Left lobe of liver (tissue), 2 donors: ENCODE data around the gene AEN. TPM values are rescaled to one million over a fixed set of nuclear protein-coding genes. Genes with fewer than 3 reads are reported as not detected.
"Not testable (repeated sequence)": the region's sequence is repeated elsewhere in the genome, so short reads cannot be mapped to it uniquely, and the experiment has no call there.

ENCODE experiments used
- ATAC-seq: fragments of 200-7000 bp; cut with Tn5 transposase; one replicate; pipeline ENCODE4 v1.9.1; 2020; ENCODE audit warnings: mild to moderate bottlenecking, moderate library complexity
- DNase-seq: peaks from one replicate; pipeline ENCODE4 v3.0.0-alpha.2; 2020; ENCODE audit warnings: low spot score
- total RNA-seq: library from RNA; stranded (reverse); gene quantifications from one replicate; pipeline ENCODE4 v1.2.1, GENCODE V29; 2021
- donor health status: DM: no; HTN: no; CAD: no; lungs with moderate emphysema.
- donor health status: DM: no; HTN: yes; CAD: no.

The AEN gene
- total RNA-seq, 1 donor from 2014 or later = 7.1 TPM

- DNase-seq = no peak
- ATAC-seq = no peak
Measured at GRCh38 chr15:88630141-88630721, 9.1 kb downstream of the AEN start.

DNA sequence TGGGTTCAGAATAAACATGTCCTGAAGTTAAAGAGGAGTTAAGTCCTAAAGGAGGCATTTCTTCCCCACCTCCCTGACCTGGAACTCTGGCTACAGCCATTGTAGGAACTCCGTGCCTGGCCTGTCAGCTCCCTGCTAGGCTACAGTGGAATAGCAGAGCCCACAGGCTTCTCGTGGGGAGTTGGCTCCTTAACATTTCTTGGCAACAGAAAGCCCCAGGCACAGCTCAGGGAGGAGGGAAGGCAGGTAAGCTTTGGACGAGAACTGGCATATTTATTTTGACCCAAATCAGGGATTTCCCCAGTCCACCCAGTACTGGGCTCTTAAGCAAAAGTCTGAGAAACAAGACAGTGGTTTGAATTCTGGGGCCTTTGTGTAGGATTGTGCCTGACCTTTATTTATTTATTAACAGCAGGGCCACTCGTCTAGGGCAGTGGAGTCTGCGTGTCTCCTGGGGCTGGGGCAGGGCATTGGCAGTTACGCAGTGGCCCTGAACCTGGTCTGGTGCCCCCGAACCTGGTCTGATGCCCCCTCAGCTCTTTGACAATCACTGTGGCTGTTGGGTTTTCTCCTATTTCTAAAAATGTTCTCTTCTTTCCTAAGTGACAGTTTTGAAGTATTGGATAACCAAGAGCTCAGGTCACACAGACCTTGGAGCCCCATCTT, 9.8 kb downstream of the AEN start:
- DNase-seq = no peak
- no peak for ATAC-seq

DNA sequence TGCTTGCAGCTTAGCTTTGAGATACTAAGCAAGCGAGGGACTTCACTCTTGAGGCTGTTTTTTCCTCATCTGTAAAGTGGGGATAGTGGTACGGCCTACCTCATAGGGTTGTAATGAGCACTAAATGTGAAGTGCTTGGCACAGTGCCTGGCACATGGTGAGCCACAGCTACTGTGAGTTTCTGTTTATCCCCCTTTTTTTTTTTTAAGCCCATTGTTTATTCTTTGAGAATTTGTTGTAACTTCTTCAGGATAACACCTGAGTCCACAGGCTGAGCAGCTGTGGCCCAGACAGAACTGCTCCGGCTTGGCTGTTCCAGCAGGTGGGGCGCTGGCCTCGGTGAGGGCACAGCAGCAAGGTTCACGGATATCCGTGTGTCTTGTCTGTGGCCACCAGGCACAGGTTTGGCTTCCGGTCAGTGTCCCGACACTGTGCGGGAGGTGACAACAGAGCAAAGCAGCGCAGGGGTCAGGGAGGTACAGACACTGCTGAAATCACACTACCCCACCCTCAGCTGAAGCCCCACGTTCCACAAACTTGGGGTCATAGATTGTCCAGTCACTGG, 10.4 kb downstream of the AEN start:
- no peak for DNase-seq
- no peak for ATAC-seq

DNA sequence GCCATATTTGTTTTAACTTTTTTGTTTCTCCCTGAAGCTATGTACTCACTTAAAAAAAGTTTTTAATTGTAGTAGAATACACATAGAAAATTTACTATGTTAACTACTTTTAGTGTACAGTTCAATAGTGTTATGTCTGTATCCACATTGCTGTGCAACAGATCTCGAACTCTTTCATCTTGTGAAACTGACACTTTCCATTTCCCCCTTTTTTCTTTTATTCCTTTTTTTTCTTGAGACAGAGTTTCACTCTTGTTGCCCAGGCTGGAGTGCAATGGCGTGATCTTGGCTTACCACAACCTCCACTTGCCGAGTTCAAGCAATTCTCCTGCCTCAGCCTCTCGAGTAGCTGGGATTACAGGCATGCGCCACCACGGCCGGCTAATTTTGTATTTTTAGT, 11.7 kb downstream of the AEN start:
- DNase-seq, ATAC-seq: not testable (repeated sequence)

DNA sequence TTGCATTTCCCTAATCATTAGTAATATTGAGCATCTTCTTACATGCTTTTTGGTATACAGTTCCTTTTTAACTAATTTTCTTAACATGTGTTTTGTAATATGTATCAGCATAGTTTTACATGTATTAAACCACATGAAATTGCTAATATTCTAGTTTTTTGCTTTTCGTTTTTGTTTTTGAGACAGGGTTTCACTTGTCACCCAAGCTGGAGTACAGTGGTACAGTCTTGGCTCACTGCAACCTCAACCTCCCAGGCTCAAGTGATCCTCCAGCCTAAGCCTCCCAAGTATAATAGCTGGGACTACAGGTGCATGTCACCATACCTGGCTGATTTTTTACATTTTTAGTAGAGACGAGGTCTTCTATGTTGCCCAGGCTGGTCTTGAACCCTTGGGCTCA, 13.3 kb downstream of the AEN start:
- DNase-seq (no peak), ATAC-seq (no peak)

DNA sequence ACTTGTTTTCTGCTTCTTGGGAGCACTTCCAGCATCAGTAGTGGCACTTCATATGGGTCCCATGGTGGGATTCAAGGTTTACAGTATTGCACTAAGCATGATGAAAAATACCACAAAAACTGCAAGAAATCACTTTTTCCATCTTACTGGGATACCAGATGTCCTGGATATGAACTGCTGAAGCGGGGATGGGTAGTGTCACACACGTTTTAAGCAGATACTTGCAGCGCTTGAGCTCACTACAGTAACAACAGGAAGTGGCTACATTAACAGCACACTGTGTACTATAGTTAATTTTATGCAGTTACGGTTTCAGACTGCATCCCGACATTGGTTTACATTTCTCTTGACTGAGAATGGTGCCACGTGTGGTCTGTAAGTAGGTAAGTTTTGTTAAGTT, 14.2 kb downstream of the AEN start:
- DNase-seq (no peak), ATAC-seq (no peak)

DNA sequence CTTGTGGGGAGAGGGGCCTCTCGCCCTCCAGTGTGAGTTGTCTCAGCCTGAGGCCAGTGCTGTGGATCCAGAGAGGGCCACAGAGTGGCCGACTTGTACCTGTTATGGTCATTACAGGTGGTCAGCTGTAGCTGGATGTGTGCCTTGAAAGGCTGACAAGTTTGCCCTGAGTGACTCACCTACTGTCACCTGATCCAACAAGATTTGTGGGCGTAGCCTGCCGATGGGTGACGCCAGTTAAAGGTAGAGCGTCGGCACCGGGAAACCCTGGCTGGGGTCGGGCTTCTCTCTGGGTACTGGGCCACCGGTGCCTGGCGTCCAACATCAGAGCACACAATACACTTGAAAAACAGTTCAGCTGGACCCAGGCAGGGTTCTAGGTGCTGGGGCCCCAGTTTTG, 14.9 kb downstream of the AEN start:
- ATAC-seq (no peak), DNase-seq (no peak)

DNA sequence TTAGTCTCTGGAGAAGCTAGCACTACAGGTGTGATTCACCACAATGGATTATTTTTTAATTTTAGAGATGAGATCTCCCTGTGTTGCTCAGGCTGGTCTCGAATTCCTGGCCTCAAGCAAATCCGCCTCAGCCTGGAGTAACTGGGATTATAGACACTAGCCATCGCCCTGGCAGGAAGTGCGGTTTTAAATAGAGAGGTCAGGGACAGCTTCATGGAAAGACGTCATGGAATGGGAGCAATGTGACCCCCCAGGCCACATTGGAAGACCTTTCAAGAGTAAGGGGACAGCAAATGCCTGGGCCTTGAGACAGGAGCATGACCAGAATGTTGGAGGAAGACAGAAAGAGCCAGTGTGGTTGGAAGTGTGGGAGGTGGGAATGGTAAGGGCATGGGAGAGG, 15.5 kb downstream of the AEN start:
- ATAC-seq (no peak), DNase-seq (no peak)

DNA sequence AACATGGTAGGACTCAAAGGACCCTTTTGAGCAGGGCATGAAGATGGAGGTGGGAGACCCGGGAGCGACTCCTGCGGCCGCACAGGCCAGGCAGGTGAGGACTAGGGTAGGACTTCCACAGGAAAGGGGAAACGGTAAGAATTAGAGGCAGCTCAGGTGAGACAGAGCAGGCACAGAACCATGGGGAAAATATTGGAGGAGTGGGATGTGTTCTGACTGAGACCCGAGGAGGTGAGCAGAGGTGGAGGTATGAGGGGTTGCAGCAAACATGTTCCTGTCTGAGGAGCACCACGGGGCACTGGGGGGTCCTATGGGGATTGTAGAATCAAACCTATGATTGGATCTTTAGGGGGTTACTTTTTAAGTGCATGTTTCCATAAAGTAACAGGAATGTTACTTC, 16.3 kb downstream of the AEN start:
- DNase-seq (no peak), ATAC-seq (no peak)

DNA sequence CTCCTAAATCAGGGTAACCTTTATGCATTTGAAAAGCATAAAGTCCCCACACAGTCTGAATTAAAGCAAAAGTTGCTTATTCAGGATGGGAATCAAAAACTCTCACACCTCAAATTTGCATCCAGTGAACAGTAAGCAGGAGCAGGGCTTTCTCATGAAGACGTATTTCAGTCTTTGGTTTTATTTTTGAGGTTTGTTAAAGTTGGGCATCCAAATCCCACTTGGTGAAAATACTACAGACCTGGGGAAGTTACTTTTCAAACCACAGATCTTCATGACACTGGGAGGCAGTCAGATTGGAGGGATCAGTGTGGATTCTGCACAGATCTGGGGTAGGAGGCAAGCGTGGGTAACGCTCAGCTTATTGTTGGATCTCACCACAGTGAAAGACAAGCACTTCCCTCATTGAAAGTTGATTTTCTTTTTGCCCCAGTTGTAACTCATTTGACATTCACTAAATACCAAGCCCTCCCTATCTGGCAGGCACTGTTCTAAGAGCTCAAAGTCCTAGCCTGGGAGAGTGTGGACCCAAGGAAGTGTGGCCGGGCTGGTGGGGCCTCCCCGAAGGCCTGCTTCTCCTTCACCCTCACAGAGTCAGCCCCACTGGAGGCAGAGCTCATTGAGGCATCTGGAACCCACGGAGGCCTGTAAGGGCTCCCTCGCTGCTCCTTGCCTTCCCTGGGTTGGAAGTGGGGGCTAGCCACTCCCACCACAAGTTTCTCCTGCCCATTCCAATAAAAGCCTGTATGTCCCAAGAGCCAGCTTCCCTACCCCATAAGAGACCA, 16.9 kb downstream of the AEN start:
- DNase-seq = peak; percentile 52
- ATAC-seq = peak; percentile 45

DNA sequence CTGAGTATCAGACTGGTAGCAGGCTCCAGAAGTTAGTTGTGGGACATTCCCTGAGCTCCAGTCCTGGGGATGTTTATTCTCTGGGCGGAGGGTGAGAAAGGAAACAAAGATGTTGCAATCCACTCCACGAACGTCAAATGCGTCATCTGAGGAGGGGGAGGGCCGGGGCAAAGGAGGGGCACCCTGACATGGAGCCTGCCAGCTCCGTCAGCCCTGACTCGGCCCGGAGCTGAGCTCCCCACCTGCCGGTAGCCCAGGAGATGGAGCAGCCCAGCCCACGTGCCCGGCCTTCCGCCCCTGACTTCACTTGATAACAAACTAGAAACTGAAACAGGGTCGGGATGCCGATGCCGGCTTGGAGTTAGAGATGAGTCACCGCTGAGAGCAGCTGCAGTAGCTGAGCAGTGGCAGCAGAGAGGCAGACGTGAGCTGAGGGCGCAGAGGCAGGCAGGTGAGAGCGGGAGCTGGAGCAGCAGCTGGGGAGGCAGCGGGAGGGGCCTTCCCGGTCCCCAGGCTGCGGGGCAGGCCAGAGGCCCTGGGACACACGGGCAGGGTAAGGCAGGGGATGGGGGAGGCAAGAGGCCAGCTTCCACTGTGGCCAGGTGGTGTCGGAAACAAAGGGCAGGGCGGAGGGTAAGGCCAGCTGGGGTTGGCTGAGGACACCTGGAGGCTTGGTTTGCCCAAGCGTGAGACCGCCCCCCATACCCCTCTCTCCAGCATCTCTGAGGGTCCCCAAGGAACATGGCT, 17.7 kb downstream of the AEN start, which contains the start of gene ISG20:
TSS of gene ISG20 (plus strand) at position 391 of the 747 bp plus-strand sequence. CDS start at position 742, 351 bp downstream.
- peak; percentile 82 for ATAC-seq

GRCh38 chr15:88641959-88642452, 20.9 kb downstream of the AEN start:
- ATAC-seq (no peak), DNase-seq (no peak)

More for the DNA sequence above, 17.7 kb downstream of the AEN start, which contains the start of gene ISG20:
- peak; percentile 92 for DNase-seq

DNA sequence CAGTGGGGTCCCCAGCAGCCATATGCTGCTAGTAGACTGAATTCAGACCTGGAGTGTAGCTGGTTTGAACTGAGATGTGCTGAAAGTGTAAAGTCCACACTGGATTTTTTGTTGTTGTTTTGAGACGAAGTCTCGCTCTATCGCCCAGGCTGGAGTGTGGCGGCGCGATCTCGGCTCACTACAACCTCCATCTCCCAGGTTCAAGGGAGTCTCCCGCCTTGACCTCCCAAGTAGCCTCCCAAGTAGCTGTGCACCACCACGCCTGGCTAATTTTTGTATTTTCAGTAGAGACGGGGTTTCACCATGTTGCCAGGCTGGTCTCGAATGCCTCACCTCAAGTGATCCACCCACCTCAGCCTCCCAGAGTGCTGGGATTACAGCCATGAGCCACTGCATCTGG, 21.4 kb downstream of the AEN start:
- not testable (repeated sequence) for ATAC-seq, DNase-seq

GRCh38 chr15:88644741-88645140, 23.6 kb downstream of the AEN start:
- DNase-seq (no peak), ATAC-seq (no peak)

GRCh38 chr15:88645171-88646087, 24.3 kb downstream of the AEN start:
- ATAC-seq = no peak
- DNase-seq = peak; percentile 1

DNA sequence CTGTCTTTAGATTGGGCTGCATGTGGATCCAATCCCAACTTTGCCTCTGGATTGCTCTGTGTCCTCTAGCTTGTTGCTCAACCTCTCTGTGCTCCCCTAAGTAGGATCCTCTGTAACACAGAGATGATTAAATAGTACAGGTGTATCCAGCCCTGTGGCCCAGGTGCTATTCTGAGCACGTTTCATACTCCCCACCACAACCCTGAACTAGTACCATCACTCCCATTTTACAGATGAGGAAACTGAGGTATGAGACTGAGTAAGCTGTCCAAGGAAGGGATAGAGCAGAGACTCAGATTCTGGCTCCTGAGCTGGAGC, 24.9 kb downstream of the AEN start:
- ATAC-seq = no peak
- DNase-seq = peak; percentile 2

DNA sequence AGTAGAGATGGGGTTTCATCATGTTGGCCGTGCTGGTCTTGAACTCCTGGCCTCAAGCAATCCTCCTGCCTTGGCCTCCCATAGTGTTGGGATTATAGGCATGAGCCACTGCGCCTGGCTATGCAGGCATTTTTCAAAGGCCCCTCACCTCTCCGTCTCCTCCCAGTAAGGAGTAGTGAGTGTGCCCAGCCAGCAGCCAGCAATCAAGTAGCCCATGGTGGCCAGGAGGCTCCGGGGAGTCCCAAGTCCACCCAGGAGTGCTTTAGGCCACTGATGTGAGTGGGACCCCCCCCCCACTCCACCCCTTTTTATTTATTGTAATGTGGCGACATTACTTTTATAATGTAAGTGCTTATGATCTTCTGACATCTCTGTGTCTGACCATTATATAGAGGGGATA, 25.8 kb downstream of the AEN start:
- DNase-seq (peak; percentile 38), ATAC-seq (no peak)

DNA sequence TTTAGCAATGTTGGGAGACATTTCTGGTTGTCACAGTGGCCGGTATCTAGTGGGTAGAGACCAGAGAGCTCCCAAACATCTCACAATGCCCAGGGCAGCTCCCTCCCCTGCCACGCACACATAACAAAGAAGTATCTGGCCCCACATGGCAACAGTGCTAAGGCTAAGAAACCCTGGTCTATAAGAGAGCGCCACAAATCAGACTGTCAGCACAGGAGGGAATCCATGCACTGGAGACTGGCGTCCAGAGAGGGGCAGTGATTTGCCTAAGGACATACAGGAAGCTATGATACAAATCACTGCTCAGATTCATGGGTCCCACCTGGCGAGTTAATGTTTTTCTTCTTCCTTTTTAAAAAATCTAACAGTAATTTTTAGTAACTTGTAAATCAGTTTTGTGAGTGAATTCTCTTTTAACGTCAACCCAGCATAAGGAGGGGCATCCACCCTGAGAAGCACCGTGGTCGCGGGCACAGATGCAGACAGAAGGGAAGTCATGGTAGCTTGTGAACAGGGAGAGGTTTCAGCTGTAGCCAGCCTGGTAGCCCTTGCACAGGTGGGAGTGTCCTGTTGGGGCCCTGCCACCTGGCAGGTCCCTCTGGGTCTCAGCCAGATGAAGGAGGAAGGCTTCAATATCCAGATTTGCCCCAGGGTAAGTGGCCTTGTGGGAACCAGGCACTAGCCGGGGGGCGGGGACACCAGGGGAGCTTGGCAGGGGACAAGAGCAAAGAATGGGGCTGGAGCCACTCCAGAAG, 26.4 kb downstream of the AEN start:
- DNase-seq = peak; percentile 89
- ATAC-seq = peak; percentile 89
